Gastroesophageal sphincter (tissue), 3 donors: ENCODE results near the gene FAM20A.

Source experiments
- EP300 ChIP-seq: sonication (generic); formaldehyde crosslinking; IDR thresholded peaks from one replicate; pipeline ENCODE4 v1.6.1; 2017; ENCODE audit warnings: antibody characterized with exemption, mild to moderate bottlenecking
- POLR2A ChIP-seq, 2 donors: fragments of 450-650 bp; IDR thresholded peaks; one replicate each; pipeline ENCODE4 v1.6.1; 2017; ENCODE audit warnings: antibody characterized with exemption in 2 of 2, mild to moderate bottlenecking in 2 of 2, moderate library complexity in 1 of 2
- TF ChIP-seq, protein P1 (sequence below), 4 experiments: fragments of 200-600 bp in 2 of 4; fragments of 450-650 bp in 2 of 4; sonication (generic) in 1 of 4; IDR thresholded peaks; one replicate each; pipeline ENCODE4 v1.5.1; 2017 to 2019; ENCODE audit warnings: antibody characterized with exemption in 4 of 4, mild to moderate bottlenecking in 2 of 4, moderate library complexity in 2 of 4

DNA sequence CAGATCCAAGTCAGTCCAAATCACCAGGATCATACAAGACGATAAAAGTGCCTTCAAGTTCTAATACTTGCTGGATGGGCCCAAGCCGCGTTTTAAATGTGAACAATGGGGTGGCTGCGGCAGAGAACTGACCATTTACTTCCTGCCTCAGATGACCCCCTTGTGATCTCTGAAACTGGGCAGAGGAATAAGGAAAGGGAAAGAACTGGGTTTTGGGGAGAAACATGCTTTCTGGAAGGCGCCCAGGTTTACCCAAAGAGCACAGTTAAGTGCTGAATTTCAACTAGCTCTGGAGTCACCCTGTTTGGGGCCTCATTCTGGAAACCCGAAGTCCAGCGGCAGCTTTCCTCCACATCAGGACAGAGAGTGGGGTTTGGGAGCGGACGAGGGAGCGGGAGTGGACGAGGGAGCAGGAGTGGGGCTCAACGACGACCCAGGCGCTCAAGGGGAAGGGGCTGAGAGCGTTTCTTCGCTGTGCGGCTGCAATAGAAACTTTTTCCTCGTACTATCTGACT is 1.6 kb downstream of the FAM20A start:
- TF ChIP-seq, protein P1, sequence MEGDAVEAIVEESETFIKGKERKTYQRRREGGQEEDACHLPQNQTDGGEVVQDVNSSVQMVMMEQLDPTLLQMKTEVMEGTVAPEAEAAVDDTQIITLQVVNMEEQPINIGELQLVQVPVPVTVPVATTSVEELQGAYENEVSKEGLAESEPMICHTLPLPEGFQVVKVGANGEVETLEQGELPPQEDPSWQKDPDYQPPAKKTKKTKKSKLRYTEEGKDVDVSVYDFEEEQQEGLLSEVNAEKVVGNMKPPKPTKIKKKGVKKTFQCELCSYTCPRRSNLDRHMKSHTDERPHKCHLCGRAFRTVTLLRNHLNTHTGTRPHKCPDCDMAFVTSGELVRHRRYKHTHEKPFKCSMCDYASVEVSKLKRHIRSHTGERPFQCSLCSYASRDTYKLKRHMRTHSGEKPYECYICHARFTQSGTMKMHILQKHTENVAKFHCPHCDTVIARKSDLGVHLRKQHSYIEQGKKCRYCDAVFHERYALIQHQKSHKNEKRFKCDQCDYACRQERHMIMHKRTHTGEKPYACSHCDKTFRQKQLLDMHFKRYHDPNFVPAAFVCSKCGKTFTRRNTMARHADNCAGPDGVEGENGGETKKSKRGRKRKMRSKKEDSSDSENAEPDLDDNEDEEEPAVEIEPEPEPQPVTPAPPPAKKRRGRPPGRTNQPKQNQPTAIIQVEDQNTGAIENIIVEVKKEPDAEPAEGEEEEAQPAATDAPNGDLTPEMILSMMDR (IDR thresholded peaks at IDR 0.05): no peak
- TF ChIP-seq EP300 (no peak), POLR2A (IDR thresholded peaks at IDR 0.05) (no peak)
